HG02840 (cell line): Measurements from ENCODE around the gene LYRM2.

Experiments
- ATAC-seq: cut with Tn5 transposase; IDR thresholded peaks from one replicate; pipeline ENCODE4 v1.9.1; 2021; ENCODE audit warnings: mild to moderate bottlenecking, moderate library complexity, moderate number of reproducible peaks; ENCODE audit not compliant: unreplicated experiment, low FRiP score

LYRM2 gene

GRCh38 chr6:89597988-89598387, 40.6 kb downstream of the LYRM2 start:
- ATAC-seq: no peak

GRCh38 chr6:89597372-89597771, 41.2 kb downstream of the LYRM2 start:
- no peak for ATAC-seq

DNA sequence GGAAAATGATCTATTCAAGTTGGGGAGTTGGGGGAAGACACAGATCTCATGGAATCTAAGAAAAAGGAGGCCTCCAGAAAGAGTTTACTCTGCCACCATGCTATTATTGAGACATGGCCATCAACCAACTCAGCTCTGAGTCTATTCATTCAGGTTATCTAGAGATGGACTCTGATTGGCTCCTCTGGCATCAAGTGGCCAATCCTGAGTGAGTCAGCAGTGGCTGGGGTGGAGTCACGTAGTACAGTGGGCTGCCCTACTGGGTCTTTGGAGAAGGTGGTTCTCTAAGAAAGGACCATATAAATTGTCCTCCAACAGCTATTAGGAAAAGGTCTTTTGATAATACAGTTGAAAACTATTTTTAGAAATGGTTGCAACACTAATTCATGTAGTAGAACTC, 42.1 kb downstream of the LYRM2 start:
- no peak for ATAC-seq

DNA sequence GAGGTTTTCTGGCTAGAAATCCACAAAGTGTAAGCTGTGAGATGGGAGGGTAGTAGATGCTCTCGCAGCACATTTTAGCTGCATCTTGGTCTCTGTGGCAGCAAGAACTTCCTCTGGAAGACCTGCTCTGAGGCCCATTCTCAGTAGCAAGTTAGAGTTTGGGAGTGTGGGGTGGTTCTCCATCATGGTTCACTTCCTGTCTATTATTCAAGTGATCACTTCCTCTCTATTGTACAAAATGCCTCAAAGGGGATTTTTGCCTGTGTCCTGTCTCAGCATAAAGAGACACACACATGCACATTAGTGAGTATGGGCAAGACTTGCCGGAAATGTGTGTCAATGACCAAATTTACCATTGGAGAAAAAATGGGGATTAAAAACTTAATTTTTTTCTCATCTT, 42.5 kb downstream of the LYRM2 start:
- peak; percentile 88 for ATAC-seq

DNA sequence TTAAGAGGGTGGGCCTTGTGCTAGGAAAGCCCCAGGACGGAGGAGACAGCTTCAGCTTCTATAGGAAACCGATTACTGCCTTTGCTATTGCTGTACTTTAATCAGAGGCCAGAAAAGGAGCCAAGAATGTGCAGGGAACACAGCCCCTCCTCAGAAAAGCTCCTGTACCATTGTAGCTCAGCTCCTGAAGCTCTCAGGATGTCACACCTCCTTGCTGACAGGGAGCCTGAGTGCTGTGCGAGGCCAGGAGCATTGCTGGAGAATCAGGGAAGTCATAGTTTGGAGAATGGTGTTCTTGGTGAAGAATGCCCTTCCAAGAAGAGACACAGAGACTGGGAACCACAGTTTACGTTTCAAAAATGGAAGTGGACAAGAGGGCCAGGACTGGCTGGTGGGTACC, 46.8 kb downstream of the LYRM2 start:
- ATAC-seq: no peak

DNA sequence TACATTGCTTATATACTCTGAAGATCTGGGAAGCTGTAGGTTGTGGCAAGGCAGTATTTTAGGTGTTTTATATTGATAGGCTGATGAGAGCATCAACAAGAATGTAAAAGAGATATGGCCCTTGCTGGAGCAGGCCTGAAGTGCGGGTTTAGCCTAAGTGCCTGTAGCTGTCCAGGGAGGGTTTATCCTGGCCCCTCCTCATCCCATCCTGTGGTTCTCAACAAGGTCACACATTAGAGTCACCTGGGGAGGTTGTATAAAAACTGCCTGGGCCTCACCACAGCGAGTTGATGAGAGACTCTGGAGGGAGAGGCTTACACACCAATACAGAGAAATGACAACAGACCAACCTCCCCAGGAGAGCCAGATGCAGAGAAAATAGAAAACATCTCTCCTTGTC, 48.4 kb downstream of the LYRM2 start:
- no peak for ATAC-seq

GRCh38 chr6:89589297-89590025, 49.1 kb downstream of the LYRM2 start:
- no peak for ATAC-seq

GRCh38 chr6:89585154-89585553, 53.4 kb downstream of the LYRM2 start:
- no peak for ATAC-seq

DNA sequence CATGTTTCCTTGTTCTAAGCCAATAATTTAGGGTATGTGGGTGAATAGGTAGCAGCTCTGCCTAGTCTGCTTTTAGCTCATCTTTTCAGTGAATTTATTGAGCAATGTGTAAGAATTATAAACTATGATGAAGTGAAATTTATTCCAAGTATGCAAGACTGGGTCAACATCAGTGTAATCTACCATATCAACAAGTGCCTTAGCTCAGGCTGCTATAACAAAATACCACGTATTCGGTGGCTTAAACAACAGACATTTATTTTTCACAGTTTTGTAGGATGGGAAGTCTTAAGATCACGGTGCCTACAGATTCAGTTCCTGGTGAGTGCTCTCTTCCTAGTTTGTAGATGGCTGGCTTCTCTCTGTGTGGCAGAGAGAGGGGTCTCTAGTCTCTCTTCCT, 54.0 kb downstream of the LYRM2 start:
- no peak for ATAC-seq

DNA sequence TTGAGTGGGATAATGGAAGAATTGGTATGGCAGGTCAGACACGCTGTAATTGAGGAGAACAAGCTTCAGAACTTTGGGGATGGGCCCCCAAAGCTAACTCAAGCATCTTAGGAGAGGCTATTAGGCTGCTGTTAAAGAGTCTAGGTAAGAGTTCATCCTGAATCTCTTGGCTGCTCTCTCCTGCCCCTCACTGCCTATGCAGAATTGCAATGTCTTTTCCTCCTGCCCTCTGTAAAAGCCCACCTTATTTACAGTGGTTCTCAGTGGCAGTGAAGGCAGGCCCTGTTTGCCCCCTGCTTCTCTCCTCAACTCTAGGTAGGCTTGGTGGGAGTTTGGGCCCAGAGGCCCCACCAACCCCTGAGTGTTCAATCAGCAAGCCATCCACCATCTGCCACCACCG, 55.0 kb downstream of the LYRM2 start:
- ATAC-seq: no peak

- ATAC-seq: no peak
Measured at GRCh38 chr6:89582669-89583325, 55.8 kb downstream of the LYRM2 start.

- ATAC-seq: no peak
Measured at GRCh38 chr6:89581689-89582088, 56.9 kb downstream of the LYRM2 start.

DNA sequence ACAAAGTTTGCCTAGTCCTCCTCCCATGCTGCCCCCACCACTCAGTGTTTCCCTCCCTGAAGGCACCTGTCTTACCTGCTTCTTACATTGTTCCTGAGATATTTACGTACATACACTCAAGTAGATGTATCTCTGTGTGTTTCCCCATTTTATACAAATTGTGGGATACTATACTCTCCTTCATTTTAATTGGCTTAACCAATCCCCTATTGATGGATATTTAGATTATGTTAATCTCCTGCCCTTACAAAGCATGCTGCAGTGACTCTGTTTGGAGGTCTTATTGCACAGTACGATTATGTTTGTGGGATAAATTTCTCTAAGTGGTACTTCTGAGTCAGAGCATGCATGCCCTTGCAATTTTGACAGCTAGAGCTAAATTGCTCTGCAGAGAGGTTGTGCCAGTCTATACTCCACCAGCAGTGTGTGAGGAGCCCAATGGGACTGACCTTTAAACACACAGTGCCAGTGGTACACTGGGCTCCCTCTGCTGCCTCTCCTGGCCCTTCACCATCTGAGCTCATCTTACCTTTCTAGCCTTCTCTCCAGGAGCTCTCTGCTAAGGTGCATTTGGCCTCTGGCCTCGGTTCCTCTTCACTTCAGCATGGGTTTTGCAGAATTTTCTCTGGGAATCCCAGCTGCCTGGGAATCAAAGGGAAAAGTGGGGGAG, 57.4 kb downstream of the LYRM2 start:
- no peak for ATAC-seq

DNA sequence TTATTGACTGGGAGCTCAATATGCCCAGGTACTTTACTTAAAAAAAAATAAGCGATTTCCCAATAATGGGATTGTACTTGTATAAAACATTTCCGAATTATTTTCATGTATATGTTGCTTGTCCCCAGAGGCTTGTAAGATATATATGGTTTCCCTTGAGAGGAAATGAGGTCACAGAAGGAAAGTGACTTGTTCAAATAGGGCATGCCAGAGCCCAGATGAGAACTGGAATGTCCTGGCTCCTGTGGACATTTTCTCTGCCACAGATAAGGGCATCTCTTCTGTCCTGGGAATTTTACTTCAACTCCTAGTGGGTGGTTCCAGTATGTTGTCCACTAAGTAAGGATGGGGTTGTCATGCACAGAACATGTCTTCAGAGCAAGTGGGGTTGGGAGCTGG, 63.0 kb downstream of the LYRM2 start:
- ATAC-seq: no peak

GRCh38 chr6:89574910-89575561, 63.5 kb downstream of the LYRM2 start:
- ATAC-seq: no peak

GRCh38 chr6:89567630-89568390, 70.7 kb downstream of the LYRM2 start:
- no peak for ATAC-seq

DNA sequence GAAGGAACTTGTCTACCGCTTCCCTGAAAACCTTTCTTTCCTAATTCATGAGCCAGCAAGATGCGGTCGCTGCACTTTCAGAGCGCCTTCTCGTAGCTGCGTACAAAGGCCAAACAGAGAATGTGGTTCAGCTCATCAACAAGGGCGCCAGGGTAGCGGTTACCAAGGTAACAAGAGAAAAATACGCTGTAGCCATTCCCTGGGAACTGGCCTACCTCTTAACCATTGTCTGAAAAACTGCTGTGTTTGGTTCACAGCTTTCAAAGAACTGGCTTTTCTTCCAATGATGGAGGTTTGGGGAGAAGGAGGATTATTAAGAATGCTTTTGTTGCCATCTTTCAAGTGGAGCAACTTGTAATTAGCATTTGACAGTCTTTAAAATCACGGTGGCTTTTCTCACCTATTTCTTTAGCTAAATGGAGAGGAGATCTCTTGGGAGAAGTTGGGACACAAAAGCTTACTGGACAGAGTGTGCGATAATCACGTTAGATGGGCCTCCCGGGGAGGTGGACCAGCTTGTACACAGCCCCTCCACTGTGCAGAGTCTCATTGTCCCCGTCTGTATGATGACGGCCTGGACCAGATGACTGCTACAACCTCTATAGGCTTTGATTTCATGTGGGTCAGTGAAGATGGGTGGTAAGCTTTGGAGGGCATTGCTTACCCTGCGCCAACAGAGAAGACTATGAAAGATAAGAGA, 71.5 kb downstream of the LYRM2 start:
- ATAC-seq: no peak

DNA sequence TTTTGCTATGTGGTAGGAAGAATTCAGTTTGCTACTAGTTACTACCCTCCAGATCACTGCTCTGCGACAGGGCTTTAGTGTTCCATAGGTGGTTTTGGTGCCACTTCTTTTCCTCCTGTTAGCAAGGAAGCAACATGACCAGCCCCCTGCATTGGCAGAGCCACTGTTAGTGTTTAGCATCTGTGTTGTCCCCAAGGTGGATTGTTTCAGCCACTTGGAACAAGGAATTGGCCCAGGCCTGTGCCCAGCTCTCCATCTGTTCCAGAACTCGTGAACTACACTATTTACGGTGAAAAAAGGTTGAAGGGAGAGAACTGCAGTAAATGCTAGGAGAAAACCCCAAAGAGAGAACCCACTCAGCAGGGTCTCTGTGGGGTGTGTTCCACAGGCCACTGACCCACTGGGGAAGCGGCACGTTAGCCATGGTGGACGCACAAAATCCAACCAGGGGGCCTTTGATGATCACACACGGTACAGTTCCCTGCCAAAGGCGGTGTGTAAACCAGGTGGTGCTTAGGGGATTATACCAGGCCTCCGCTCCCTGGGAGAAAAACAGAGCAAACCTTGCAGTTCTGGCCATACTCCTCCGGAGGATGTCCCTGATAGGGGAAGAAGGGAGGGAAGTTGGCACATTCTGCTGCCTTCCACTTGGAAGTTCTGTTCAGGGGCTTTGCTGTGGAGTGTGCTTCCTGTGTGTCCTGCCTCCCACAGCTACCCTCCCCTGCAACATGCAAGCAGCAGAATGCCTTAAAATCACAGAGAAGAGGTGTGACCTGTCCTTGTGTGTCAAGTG, 72.3 kb downstream of the LYRM2 start:
- no peak for ATAC-seq

GRCh38 chr6:89564752-89565427, 73.7 kb downstream of the LYRM2 start:
- no peak for ATAC-seq
